Endothelial cell of umbilical vein (primary cell): ENCODE measurements around the gene USP36.

Source experiments
- CTCF ChIP-seq, 2 donors: IDR thresholded peaks; 1 replicate in 1 of 2; 2 replicates in 1 of 2; pipeline ENCODE4 v1.5.1; 2011; ENCODE audit warnings: low read length in 2 of 2, mild to moderate bottlenecking in 2 of 2, moderate library complexity in 2 of 2, control low read depth in 1 of 2, inconsistent platforms in 1 of 2, low read depth in 1 of 2; ENCODE audit not compliant: insufficient read depth in 1 of 2; ENCODE audit errors: extremely low read depth in 1 of 2
- EZH2 ChIP-seq: IDR thresholded peaks from 2 replicates; pipeline ENCODE4 v1.6.1; 2012; ENCODE audit warnings: borderline replicate concordance, low read depth, mild to moderate bottlenecking, moderate library complexity, low read length, inconsistent platforms; ENCODE audit not compliant: severe bottlenecking
- MAX ChIP-seq: IDR thresholded peaks from 2 replicates; pipeline ENCODE4 v1.6.1; 2011; ENCODE audit not compliant: insufficient read depth, insufficient read length
- POLR2A ChIP-seq: IDR thresholded peaks from 2 replicates; pipeline ENCODE4 v1.6.1; 2012; ENCODE audit warnings: low read depth, mild to moderate bottlenecking, control low read depth, low read length

GRCh38 chr17:78774956-78775571 lies 65.5 kb downstream of the USP36 start:
- TF ChIP-seq CTCF (IDR thresholded peaks at IDR 0.05; ENCODE audit: extremely low read depth in 1 of 2, insufficient read depth in 1 of 2, low read depth in 1 of 2, low read length in 2 of 2) (no peak), MAX (no peak), POLR2A (no peak), EZH2 (no peak)
